ENCODE data around the gene CACFD1. TPM values are rescaled to one million over a fixed set of nuclear protein-coding genes. Genes with fewer than 3 reads are reported as not detected.

The CACFD1 gene
- total and polyA plus RNA-seq, 7 donors, result 2.8 to 9.4 (median 7.1) TPM

DNA sequence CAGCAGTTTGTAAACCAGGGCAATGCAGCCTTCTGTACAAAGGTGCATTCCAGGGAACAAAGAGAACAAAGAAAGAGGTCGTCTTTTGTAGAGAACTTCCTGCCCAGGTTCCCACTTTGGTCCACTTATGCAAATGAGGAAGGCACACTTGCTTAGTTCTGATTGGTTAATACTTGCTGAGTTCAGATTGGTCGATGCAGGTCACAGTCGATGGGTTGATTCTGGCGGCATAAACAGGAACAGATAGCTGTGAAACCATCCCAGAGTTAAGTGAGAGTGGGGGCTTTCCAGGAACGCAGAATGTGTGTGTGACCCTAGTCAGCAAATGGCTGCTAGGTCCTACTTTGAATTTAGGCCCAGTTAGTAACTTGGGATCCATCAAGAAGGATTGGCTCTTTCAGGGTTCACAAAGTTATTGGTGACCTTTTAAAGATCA lies 39.4 kb upstream of the CACFD1 start:
- peaks cover 6% of the 10 kb centered on the region for H3K4me1 ChIP-seq
- intact Hi-C loops (cut with DNase I), result no loop called here
- no peaks in the 10 kb centered on the region for H3K9me3 ChIP-seq
- no peak for ATAC-seq
- H3K27ac ChIP-seq, result no peak overlapping the region
- TF ChIP-seq, protein P1, sequence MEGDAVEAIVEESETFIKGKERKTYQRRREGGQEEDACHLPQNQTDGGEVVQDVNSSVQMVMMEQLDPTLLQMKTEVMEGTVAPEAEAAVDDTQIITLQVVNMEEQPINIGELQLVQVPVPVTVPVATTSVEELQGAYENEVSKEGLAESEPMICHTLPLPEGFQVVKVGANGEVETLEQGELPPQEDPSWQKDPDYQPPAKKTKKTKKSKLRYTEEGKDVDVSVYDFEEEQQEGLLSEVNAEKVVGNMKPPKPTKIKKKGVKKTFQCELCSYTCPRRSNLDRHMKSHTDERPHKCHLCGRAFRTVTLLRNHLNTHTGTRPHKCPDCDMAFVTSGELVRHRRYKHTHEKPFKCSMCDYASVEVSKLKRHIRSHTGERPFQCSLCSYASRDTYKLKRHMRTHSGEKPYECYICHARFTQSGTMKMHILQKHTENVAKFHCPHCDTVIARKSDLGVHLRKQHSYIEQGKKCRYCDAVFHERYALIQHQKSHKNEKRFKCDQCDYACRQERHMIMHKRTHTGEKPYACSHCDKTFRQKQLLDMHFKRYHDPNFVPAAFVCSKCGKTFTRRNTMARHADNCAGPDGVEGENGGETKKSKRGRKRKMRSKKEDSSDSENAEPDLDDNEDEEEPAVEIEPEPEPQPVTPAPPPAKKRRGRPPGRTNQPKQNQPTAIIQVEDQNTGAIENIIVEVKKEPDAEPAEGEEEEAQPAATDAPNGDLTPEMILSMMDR (IDR thresholded peaks at IDR 0.05), result no peak
- H3K36me3 ChIP-seq (ENCODE audit: insufficient read depth in 1 of 2, low read depth in 1 of 2), result no peaks in the 10 kb centered on the region
- no peak for DNase-seq
- H3K4me3 ChIP-seq, result no peak overlapping the region
- H3K27me3 ChIP-seq (ENCODE audit: insufficient read depth in 3 of 3, low read length in 2 of 3), result no peaks in the 10 kb centered on the region
- WGBS, 3 donors, result 57 to 60% (median 60%) methylated on average over 5 of the region's 5 CpGs

DNA sequence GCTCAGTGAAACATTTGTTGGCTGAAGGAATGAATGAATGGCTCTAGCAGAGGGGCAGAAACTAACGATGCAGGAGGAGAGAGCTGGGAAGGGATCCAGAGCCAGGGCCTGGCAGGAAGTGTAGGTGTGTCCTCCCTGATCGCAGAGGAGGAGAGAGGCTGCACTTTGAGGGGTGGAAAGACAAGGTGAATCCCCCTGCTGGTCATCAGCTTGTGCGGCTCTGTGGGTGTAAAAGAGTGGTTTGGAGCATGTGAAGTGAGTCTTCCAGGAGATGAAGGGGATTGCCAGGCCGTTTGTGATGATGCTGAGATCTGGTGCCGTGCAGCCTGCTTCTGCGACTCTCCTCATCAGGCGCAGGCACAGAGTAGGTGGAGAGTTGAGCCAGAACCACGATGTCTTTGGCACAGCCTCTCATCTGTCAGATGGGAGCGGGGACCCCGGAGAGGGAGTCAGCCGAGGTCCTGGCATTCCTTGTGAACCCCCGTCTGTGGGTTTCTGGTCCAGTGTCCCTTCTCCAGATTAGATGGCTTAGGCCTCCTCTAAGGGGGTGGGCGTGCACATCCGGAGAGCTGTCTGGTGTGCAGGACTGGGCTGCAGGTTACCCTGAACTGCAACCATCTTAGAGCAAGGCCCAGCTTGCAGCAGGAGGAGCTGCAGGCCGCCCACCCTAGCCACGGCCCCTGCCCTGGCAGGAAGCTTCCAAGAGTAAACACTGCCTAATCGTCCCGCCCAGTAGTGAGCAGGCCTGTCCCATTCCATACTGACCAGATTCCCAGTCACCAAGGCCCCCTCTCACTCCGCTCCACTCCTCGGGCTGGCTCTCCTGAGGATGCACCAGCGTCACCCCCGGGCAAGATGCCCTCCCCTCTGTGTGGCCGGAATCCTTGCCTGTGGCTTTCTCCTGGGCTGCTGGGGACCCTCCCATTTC lies 37.9 kb upstream of the CACFD1 start, which contains the start of gene ADAMTS13:
Gene ADAMTS13 (plus strand): TSS at position 753 of the 928 bp plus-strand sequence. CDS start 77 bp downstream, at position 830.
- no peak for DNase-seq
- H3K9me3 ChIP-seq, result no peaks in the 10 kb centered on the region
- H3K4me1 ChIP-seq, result no peaks in the 10 kb centered on the region
- H3K36me3 ChIP-seq (ENCODE audit: insufficient read depth in 1 of 2, low read depth in 1 of 2), result no peaks in the 10 kb centered on the region
- intact Hi-C loops (cut with DNase I), result no loop called here
- H3K4me3 ChIP-seq, result no peak within 1 kb of the TSS
- TF ChIP-seq, protein P1 (IDR thresholded peaks at IDR 0.05), result no peak
- no peak for ATAC-seq
- WGBS, 3 donors, result 59 to 64% (median 62%) methylated on average over 22 to 23 of the region's 23 CpGs
- no peaks in the 10 kb centered on the region for H3K27me3 ChIP-seq (ENCODE audit: insufficient read depth in 3 of 3, low read length in 2 of 3)
- peak within 1 kb of the TSS; percentile 16 for H3K27ac ChIP-seq

- Histone ChIP-seq H3K4me1 (no peaks in the 10 kb centered on the region), H3K9me3 (no peaks in the 10 kb centered on the region), H3K4me3 (no peak overlapping the region), H3K27me3 (ENCODE audit: insufficient read depth in 3 of 3, low read length in 2 of 3) (peaks cover 0 to 6% (median 2%) of the 10 kb centered on the region in 3 donors), H3K27ac (peak overlapping the region; percentile 16), H3K36me3 (ENCODE audit: insufficient read depth in 1 of 2, low read depth in 1 of 2) (no peaks in the 10 kb centered on the region)
- intact Hi-C loops (cut with DNase I), result no loop called here
- DNase-seq (no peak), ATAC-seq (no peak)
- 45 to 76% (median 75%) methylated on average over 3 of the region's 3 CpGs for WGBS, 3 donors
- TF ChIP-seq, protein P1 (IDR thresholded peaks at IDR 0.05), result no peak
These were observed 36.6 kb upstream of the CACFD1 start for GRCh38 chr9:133423216-133423615.

GRCh38 chr9:133424187-133424586 lies 35.6 kb upstream of the CACFD1 start:
- no peaks in the 10 kb centered on the region for H3K4me1 ChIP-seq
- H3K27me3 ChIP-seq (ENCODE audit: insufficient read depth in 3 of 3, low read length in 2 of 3), result peaks cover 0 to 12% (median 4%) of the 10 kb centered on the region in 3 donors
- peak overlapping the region; percentile 50 for H3K27ac ChIP-seq
- WGBS, 3 donors, result 91 to 96% (median 92%) methylated on average over 12 of the region's 12 CpGs
- H3K9me3 ChIP-seq, result no peaks in the 10 kb centered on the region
- ATAC-seq, result peak in 1 of 4 donors; percentile 25
- TF ChIP-seq, protein P1 (IDR thresholded peaks at IDR 0.05), result no peak
- DNase-seq, result no peak
- no peak overlapping the region for H3K4me3 ChIP-seq
- intact Hi-C loops (cut with DNase I), result no loop called here
- no peaks in the 10 kb centered on the region for H3K36me3 ChIP-seq (ENCODE audit: insufficient read depth in 1 of 2, low read depth in 1 of 2)

All from psoas muscle (tissue), 8 donors.